ENCODE results near the gene PLAC9. TPM values are rescaled to one million over a fixed set of nuclear protein-coding genes. Genes with fewer than 3 reads are reported as not detected.

The PLAC9 gene
- total RNA-seq, 1 experiment from 2014 or later: not detected

- Histone ChIP-seq H3K27me3 (replicated peaks; ENCODE audit: control insufficient read depth, insufficient read depth, low read length) (no peaks in the 10 kb centered on the region), H3K36me3 (ENCODE audit: control insufficient read depth, insufficient read depth, low read length) (peaks cover 7% of the 10 kb centered on the region; the same call in 1 of the 2 replicates), H3K4me3 (ENCODE audit: low read depth, low read length) (no peak overlapping the region), H3K9me3 (no peaks in the 10 kb centered on the region), H3K4me1 (no peaks in the 10 kb centered on the region; the same call in 1 of the 2 replicates)
- Mint-ChIP-seq H3K4me3 (ENCODE audit: unreplicated experiment) (no peak overlapping the region), H3K27me3 (ENCODE audit: insufficient read depth, unreplicated experiment) (no peaks in the 10 kb centered on the region), H3K27ac (ENCODE audit: unreplicated experiment) (peak overlapping the region; percentile 29), H3K9me3 (ENCODE audit: unreplicated experiment) (no peaks in the 10 kb centered on the region), H3K36me3 (ENCODE audit: insufficient read depth, unreplicated experiment) (peaks cover 96% of the 10 kb centered on the region), H3K4me1 (ENCODE audit: low read depth, unreplicated experiment) (peaks cover 11% of the 10 kb centered on the region)
- peak in 1 of 2 experiments; percentile 44 for DNase-seq
- POLR2A ChIA-PET: no interaction called here
- TF ChIP-seq CTCF (IDR thresholded peaks at IDR 0.05; ENCODE audit: insufficient read depth in 1 of 2, low read depth in 1 of 2, low read length in 1 of 2, severe bottlenecking in 1 of 2, unreplicated experiment in 1 of 2): peak; percentile 37 to 47
- intact Hi-C loops (cut with micrococcal nuclease; ENCODE audit: unreplicated experiment): no loop called here
- CTCF ChIA-PET: interaction anchor here (0.7 to 2.2 kb wide), 5 partner anchors 16 to 61 kb away, joined by 3 to 11 read pairs (median 3); no protein-coding TSS in a partner anchor
- BruUV-seq (replicated peaks): no TSS peak
These were observed 29.0 kb downstream of the PLAC9 start for GRCh38 chr10:80161321-80162083.

- no peaks in the 10 kb centered on the region for H3K9me3 ChIP-seq
- no peaks in the 10 kb centered on the region for H3K9me3 Mint-ChIP-seq (ENCODE audit: unreplicated experiment)
- no peaks in the 10 kb centered on the region; the same call in 1 of the 2 replicates for H3K4me1 ChIP-seq
- ChIA-PET POLR2A (no interaction called here), CTCF (no interaction called here)
- H3K27me3 ChIP-seq (replicated peaks; ENCODE audit: control insufficient read depth, insufficient read depth, low read length): no peaks in the 10 kb centered on the region
- no peak for DNase-seq
- no peaks in the 10 kb centered on the region for H3K27me3 Mint-ChIP-seq (ENCODE audit: insufficient read depth, unreplicated experiment)
- no TSS peak for BruUV-seq (replicated peaks)
- peaks cover 11% of the 10 kb centered on the region for H3K4me1 Mint-ChIP-seq (ENCODE audit: low read depth, unreplicated experiment)
- no peak overlapping the region for H3K27ac Mint-ChIP-seq (ENCODE audit: unreplicated experiment)
- intact Hi-C loops (cut with micrococcal nuclease; ENCODE audit: unreplicated experiment): no loop called here
- no peak overlapping the region for H3K4me3 Mint-ChIP-seq (ENCODE audit: unreplicated experiment)
- peaks cover 91% of the 10 kb centered on the region for H3K36me3 Mint-ChIP-seq (ENCODE audit: insufficient read depth, unreplicated experiment)
- H3K4me3 ChIP-seq (ENCODE audit: low read depth, low read length): no peak overlapping the region
- TF ChIP-seq CTCF (IDR thresholded peaks at IDR 0.05; ENCODE audit: insufficient read depth in 1 of 2, low read depth in 1 of 2, low read length in 1 of 2, severe bottlenecking in 1 of 2, unreplicated experiment in 1 of 2): no peak
- peaks cover 8% of the 10 kb centered on the region for H3K36me3 ChIP-seq (ENCODE audit: control insufficient read depth, insufficient read depth, low read length)
These were observed 31.3 kb downstream of the PLAC9 start for GRCh38 chr10:80163741-80164341.

- Mint-ChIP-seq H3K36me3 (ENCODE audit: insufficient read depth, unreplicated experiment) (peaks cover 93% of the 10 kb centered on the region), H3K9me3 (ENCODE audit: unreplicated experiment) (no peaks in the 10 kb centered on the region), H3K27me3 (ENCODE audit: insufficient read depth, unreplicated experiment) (no peaks in the 10 kb centered on the region), H3K4me3 (ENCODE audit: unreplicated experiment) (no peak overlapping the region), H3K27ac (ENCODE audit: unreplicated experiment) (no peak overlapping the region), H3K4me1 (ENCODE audit: low read depth, unreplicated experiment) (peaks cover 16% of the 10 kb centered on the region)
- no peak for TF ChIP-seq CTCF (IDR thresholded peaks at IDR 0.05; ENCODE audit: insufficient read depth in 1 of 2, low read depth in 1 of 2, low read length in 1 of 2, severe bottlenecking in 1 of 2, unreplicated experiment in 1 of 2)
- intact Hi-C loops (cut with micrococcal nuclease; ENCODE audit: unreplicated experiment): no loop called here
- Histone ChIP-seq H3K27me3 (replicated peaks; ENCODE audit: control insufficient read depth, insufficient read depth, low read length) (no peaks in the 10 kb centered on the region), H3K36me3 (ENCODE audit: control insufficient read depth, insufficient read depth, low read length) (peaks cover 8% of the 10 kb centered on the region), H3K4me3 (ENCODE audit: low read depth, low read length) (no peak overlapping the region), H3K9me3 (no peaks in the 10 kb centered on the region), H3K4me1 (no peaks in the 10 kb centered on the region; the same call in 1 of the 2 replicates)
- POLR2A ChIA-PET: no interaction called here
- CTCF ChIA-PET: no interaction called here
- DNase-seq: no peak
- BruUV-seq (replicated peaks): no TSS peak
These were observed 32.1 kb downstream of the PLAC9 start for GRCh38 chr10:80164596-80164995.
